ENCODE data around the gene C9orf153. TPM values are rescaled to one million over a fixed set of nuclear protein-coding genes. Genes with fewer than 3 reads are reported as not detected.

C9orf153 gene
- total and polyA plus RNA-seq, 2 of the 4 experiments (the other 2 are of a cell fraction): not detected

- Histone ChIP-seq H3K4me2 (ENCODE audit: low read depth, low read length) (no peak overlapping the region; the same call in 1 of the 2 replicates), H2AFZ (replicated peaks; ENCODE audit: low read length, poor library complexity) (no peak overlapping the region), H2BK15ac (ENCODE audit: low read depth, low read length) (no peak overlapping the region), H2BK120ac (ENCODE audit: low read depth, low read length) (no peak overlapping the region), H3K4ac (ENCODE audit: low read depth, low read length) (no peak overlapping the region), H4K8ac (ENCODE audit: low read depth in 2 of 2, low read length in 2 of 2) (no peak overlapping the region), H2AK5ac (ENCODE audit: low read depth, low read length) (no peak overlapping the region), H4K20me1 (ENCODE audit: insufficient read depth, low read length) (peaks cover 20% of the 10 kb centered on the region), H2BK20ac (ENCODE audit: low read depth, low read length) (no peak overlapping the region), H3K4me1 (ENCODE audit: control insufficient read depth, insufficient read depth, low read length) (peaks cover 6% of the 10 kb centered on the region), H4K5ac (ENCODE audit: low read depth, low read length) (no peak overlapping the region), H3K18ac (ENCODE audit: low read depth, low read length) (no peak overlapping the region), H4K91ac (ENCODE audit: insufficient read depth, low read depth, low read length) (no peak overlapping the region), H3K36me3 (ENCODE audit: control insufficient read depth, insufficient read depth, low read length) (no peaks in the 10 kb centered on the region; the same call in 1 of the 2 replicates), H3K27me3 (ENCODE audit: control insufficient read depth, insufficient read depth, low read length) (no peaks in the 10 kb centered on the region), H3K9me1 (ENCODE audit: insufficient read depth, low read length) (peaks cover 10% of the 10 kb centered on the region), H2AK9ac (replicated peaks; ENCODE audit: low read depth, low read length, poor library complexity) (no peak overlapping the region), H3K23ac (ENCODE audit: low read depth, low read length) (no peak overlapping the region), H3K56ac (ENCODE audit: extremely low read depth, insufficient read depth, low read length) (no peak overlapping the region), H2BK5ac (ENCODE audit: low read depth, low read length, poor library complexity, severe bottlenecking) (no peak overlapping the region), H3K14ac (replicated peaks; ENCODE audit: low read depth, low read length) (no peak overlapping the region), H3K9me3 (ENCODE audit: control insufficient read depth, insufficient read depth, low read length) (no peaks in the 10 kb centered on the region), H3K27ac (ENCODE audit: insufficient read depth, low read length) (no peak overlapping the region), H3K4me3 (ENCODE audit: insufficient read depth, low read depth, low read length) (no peak overlapping the region), H3K9ac (ENCODE audit: low read depth, low read length) (no peak overlapping the region), H3K79me1 (ENCODE audit: low read depth in 1 of 2, low read length in 2 of 2) (peaks cover 29 to 42% of the 10 kb centered on the region in 2 experiments)
- CTCF ChIA-PET: interaction anchor here (2.2 kb wide), 1 partner anchor 78 kb away, joined by 5 read pairs; no protein-coding TSS in a partner anchor
- intact Hi-C loops (cut with micrococcal nuclease): loop anchor here (5.0 kb wide), 2 partner anchors 127 to 338 kb away; partner anchors contain the start of gene NAA35
- TF ChIP-seq RCOR1 (IDR thresholded peaks at IDR 0.05; ENCODE audit: insufficient replicate concordance, low read length) (no peak), CEBPB (IDR thresholded peaks at IDR 0.05; ENCODE audit: low read depth, low read length) (no peak), RFX5 (IDR thresholded peaks at IDR 0.05; ENCODE audit: low read depth, low read length) (no peak), POLR2A (IDR thresholded peaks at IDR 0.05; ENCODE audit: low read depth, low read length) (no peak), CTCF (conservative IDR thresholded peaks at IDR 0.05; ENCODE audit: low read depth, low read length) (no peak), USF2 (IDR thresholded peaks at IDR 0.05; ENCODE audit: low read depth, low read length) (no peak), FOS (IDR thresholded peaks at IDR 0.05; ENCODE audit: low read depth, low read length) (no peak), RAD21 (IDR thresholded peaks at IDR 0.05; ENCODE audit: low read length) (no peak), SMC3 (IDR thresholded peaks at IDR 0.05; ENCODE audit: low read depth, low read length) (no peak), MAFK (IDR thresholded peaks at IDR 0.05; ENCODE audit: low read depth, low read length) (no peak), MAZ (IDR thresholded peaks at IDR 0.05; ENCODE audit: borderline replicate concordance, low read depth, low read length) (no peak), BHLHE40 (IDR thresholded peaks at IDR 0.05; ENCODE audit: low read depth, low read length) (no peak), NFE2L2 (IDR thresholded peaks at IDR 0.05; ENCODE audit: low read depth, low read length) (no peak), ELK1 (IDR thresholded peaks at IDR 0.05; ENCODE audit: borderline replicate concordance, low read depth, low read length) (no peak)
- ATAC-seq (ENCODE audit: low read depth): no peak
- POLR2A ChIA-PET (ENCODE audit: unreplicated experiment): interaction anchor here (0.7 kb wide), 1 partner anchor 935 kb away, joined by 4 read pairs; no protein-coding TSS in a partner anchor
- no peak for DNase-seq
- in situ Hi-C loops (cut with MboI; ENCODE audit: low sequenced_read_pairs): no loop called here
- dilution Hi-C loops (cut with HindIII; ENCODE audit: low sequenced_read_pairs, unreplicated experiment): no loop called here
- TSS peak; percentile 27 for BruUV-seq (replicated peaks)
- no CpG with 5 or more reads among the region's 7 CpGs for WGBS, 2 experiments (ENCODE audit: extremely low coverage in 2 of 2, insufficient read length in 1 of 2)
These were observed 21.1 kb upstream of the C9orf153 start for GRCh38 chr9:86280580-86280979.

Data from IMR-90 (cell line).